HUES48 (cell line): ENCODE results near the gene FZD10.

ENCODE experiments used
- H3K27ac ChIP-seq: one replicate; pipeline ENCODE4 v1.7.0; 2013; ENCODE audit warnings: low read depth, low read length, inconsistent platforms
- H3K27me3 ChIP-seq: 2 replicates; pipeline ENCODE4 v1.6.1; 2013; ENCODE audit warnings: mild to moderate bottlenecking, low read length; ENCODE audit not compliant: control insufficient read depth, insufficient read depth
- H3K36me3 ChIP-seq: 2 replicates; pipeline ENCODE4 v1.6.1; 2013; ENCODE audit warnings: low read length; ENCODE audit not compliant: control insufficient read depth, insufficient read depth
- H3K4me1 ChIP-seq: 2 replicates; pipeline ENCODE4 v1.6.1; 2013; ENCODE audit warnings: mild to moderate bottlenecking, low read length; ENCODE audit not compliant: control insufficient read depth, insufficient read depth
- H3K4me3 ChIP-seq: 2 replicates; pipeline ENCODE4 v1.5.1; 2013; ENCODE audit warnings: mild to moderate bottlenecking, low read depth, low read length
- H3K9ac ChIP-seq: 2 replicates; pipeline ENCODE4 v1.6.1; 2013; ENCODE audit warnings: mild to moderate bottlenecking, low read depth, low read length, moderate library complexity
- H3K9me3 ChIP-seq: 2 replicates; pipeline ENCODE4 v1.6.1; 2013; ENCODE audit warnings: low read length; ENCODE audit not compliant: control insufficient read depth, insufficient read depth

Gene FZD10

DNA sequence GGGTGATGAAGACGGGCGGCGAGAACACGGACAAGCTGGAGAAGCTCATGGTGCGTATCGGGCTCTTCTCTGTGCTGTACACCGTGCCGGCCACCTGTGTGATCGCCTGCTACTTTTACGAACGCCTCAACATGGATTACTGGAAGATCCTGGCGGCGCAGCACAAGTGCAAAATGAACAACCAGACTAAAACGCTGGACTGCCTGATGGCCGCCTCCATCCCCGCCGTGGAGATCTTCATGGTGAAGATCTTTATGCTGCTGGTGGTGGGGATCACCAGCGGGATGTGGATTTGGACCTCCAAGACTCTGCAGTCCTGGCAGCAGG lies 1.9 kb downstream of the FZD10 start:
- Histone ChIP-seq H3K27ac (no peak overlapping the region), H3K9me3 (no peaks in the 10 kb centered on the region), H3K27me3 (peaks cover 93% of the 10 kb centered on the region), H3K4me1 (peaks cover 45% of the 10 kb centered on the region), H3K9ac (no peak overlapping the region), H3K36me3 (no peaks in the 10 kb centered on the region), H3K4me3 (0 out of 2 replicates have a peak overlapping the region, but pooled peaks have one; percentile 1)

DNA sequence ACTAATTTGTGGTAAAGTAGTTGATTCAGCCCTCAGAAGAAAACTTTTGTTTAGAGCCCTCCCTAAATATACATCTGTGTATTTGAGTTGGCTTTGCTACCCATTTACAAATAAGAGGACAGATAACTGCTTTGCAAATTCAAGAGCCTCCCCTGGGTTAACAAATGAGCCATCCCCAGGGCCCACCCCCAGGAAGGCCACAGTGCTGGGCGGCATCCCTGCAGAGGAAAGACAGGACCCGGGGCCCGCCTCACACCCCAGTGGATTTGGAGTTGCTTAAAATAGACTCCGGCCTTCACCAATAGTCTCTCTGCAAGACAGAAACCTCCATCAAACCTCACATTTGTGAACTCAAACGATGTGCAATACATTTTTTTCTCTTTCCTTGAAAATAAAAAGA lies 2.7 kb downstream of the FZD10 start:
- Histone ChIP-seq H3K27me3 (peaks cover 93% of the 10 kb centered on the region), H3K4me1 (peaks cover 38% of the 10 kb centered on the region), H3K9me3 (no peaks in the 10 kb centered on the region), H3K4me3 (no peak overlapping the region), H3K27ac (no peak overlapping the region), H3K9ac (no peak overlapping the region), H3K36me3 (no peaks in the 10 kb centered on the region)

DNA sequence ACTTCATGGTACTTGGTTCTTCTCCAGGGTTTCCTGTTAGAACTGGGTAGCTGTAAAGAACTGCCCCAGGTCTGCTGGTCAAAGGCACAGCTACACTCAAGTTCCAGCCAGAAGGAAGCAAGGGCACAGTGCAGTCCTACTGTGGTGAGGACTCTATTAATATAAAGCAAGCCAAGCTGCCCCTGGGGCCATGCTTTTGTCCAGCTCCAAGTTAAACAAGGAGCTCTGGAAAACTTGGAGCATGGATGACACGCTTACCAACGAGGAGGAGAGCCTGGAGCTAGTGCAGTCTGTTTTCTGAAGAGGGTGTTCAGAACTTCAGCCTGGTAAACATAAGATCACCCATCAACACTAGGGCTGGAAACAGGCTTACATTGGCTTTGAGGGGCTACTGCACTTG lies 4.0 kb downstream of the FZD10 start:
- Histone ChIP-seq H3K4me3 (no peak overlapping the region), H3K27ac (no peak overlapping the region), H3K9ac (no peak overlapping the region), H3K36me3 (no peaks in the 10 kb centered on the region), H3K27me3 (peaks cover 93% of the 10 kb centered on the region), H3K4me1 (peaks cover 38% of the 10 kb centered on the region), H3K9me3 (no peaks in the 10 kb centered on the region)

DNA sequence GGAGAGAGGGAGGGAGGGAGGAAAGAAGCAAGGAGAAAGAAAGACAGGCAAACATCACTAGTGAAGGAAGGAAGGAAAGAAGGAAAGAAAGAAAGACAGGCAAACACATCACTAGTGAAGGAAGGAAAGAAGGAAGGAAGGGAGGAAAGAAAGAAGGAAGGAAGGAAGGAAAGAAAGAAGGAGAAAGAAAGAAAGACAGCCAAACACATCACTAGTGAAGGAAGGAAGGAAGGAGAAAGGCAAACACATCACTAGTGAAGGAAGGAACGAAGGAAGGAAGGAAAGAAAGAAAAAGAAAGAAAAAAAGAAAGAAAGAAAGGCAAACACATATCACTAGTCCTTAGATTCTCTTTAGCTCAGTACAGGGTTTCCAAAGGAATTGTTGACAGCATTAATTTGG lies 5.3 kb downstream of the FZD10 start:
- peaks cover 100% of the 10 kb centered on the region for H3K27me3 ChIP-seq
- H3K4me3 ChIP-seq: no peak overlapping the region
- no peaks in the 10 kb centered on the region for H3K9me3 ChIP-seq
- peaks cover 38% of the 10 kb centered on the region for H3K4me1 ChIP-seq
- H3K27ac ChIP-seq: no peak overlapping the region
- H3K36me3 ChIP-seq: no peaks in the 10 kb centered on the region
- H3K9ac ChIP-seq: no peak overlapping the region

DNA sequence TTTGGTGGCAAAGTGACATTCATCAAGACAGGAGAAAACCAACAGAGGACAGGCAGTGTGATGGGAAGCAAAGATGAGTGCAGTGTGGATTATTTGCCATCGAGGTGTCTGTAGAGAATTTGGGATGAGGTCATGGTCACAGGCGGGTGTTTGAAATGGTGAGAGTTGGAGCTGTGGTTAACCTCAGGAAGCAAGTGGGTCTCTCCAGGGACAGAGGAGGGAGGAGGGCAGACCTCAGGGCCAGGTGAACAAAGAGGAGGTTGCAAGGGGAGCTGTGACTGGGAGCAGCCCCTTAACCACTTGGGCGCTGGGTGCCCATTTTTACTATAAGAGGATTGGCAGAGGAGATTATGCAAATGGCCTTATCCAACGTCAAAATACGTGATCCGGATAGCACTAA lies 7.0 kb downstream of the FZD10 start:
- H3K4me3 ChIP-seq: no peak overlapping the region
- H3K36me3 ChIP-seq: no peaks in the 10 kb centered on the region
- no peaks in the 10 kb centered on the region for H3K9me3 ChIP-seq
- H3K4me1 ChIP-seq: peaks cover 23% of the 10 kb centered on the region
- H3K27me3 ChIP-seq: peaks cover 99% of the 10 kb centered on the region
- H3K27ac ChIP-seq: no peak overlapping the region
- no peak overlapping the region for H3K9ac ChIP-seq

DNA sequence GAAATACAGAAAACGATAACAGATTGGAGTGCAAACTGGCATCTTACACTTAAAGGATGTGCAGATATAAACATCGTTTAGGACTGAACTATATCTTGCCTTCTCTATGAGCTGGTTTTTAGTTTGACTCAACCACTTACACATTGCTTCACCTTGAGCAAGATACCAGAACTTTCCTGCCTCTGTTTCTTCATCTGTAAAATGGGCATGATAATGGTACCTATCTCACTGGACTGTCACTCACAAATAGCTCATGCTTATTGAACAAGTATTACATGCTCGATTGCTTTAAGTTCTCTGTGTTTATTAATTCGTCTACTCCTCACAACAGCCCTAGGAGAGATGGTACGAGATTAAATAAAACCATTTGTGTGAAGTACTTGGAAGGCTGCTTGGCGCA lies 7.7 kb downstream of the FZD10 start:
- H3K36me3 ChIP-seq: no peaks in the 10 kb centered on the region
- H3K27me3 ChIP-seq: peaks cover 95% of the 10 kb centered on the region

DNA sequence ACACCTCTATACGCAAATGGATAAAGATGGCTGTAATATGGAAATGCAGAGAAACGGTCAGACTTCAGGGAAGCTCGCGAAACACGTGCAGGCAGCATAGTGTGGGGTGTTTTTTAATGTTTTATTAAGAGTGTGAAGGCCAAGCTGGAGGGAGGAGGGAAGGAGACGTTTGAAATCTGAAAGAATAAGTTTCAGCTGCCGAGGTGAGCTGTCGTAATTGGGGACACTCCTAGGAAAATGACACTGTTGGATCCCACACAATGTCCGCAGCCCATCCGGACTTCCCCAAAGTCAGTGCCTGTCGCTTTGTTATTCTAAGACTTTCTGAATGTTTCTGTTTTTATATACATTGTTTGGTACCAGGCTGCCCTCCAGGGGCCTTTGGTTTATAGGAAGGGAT lies 8.3 kb downstream of the FZD10 start:
- no peak overlapping the region for H3K4me3 ChIP-seq
- H3K4me1 ChIP-seq: peaks cover 10% of the 10 kb centered on the region
- no peaks in the 10 kb centered on the region for H3K36me3 ChIP-seq
- peaks cover 91% of the 10 kb centered on the region for H3K27me3 ChIP-seq
- no peaks in the 10 kb centered on the region for H3K9me3 ChIP-seq
- no peak overlapping the region for H3K27ac ChIP-seq
- H3K9ac ChIP-seq: no peak overlapping the region

More for the DNA sequence above, 7.7 kb downstream of the FZD10 start:
- Histone ChIP-seq H3K4me3 (no peak overlapping the region), H3K27ac (no peak overlapping the region), H3K9me3 (no peaks in the 10 kb centered on the region), H3K4me1 (peaks cover 16% of the 10 kb centered on the region), H3K9ac (no peak overlapping the region)

DNA sequence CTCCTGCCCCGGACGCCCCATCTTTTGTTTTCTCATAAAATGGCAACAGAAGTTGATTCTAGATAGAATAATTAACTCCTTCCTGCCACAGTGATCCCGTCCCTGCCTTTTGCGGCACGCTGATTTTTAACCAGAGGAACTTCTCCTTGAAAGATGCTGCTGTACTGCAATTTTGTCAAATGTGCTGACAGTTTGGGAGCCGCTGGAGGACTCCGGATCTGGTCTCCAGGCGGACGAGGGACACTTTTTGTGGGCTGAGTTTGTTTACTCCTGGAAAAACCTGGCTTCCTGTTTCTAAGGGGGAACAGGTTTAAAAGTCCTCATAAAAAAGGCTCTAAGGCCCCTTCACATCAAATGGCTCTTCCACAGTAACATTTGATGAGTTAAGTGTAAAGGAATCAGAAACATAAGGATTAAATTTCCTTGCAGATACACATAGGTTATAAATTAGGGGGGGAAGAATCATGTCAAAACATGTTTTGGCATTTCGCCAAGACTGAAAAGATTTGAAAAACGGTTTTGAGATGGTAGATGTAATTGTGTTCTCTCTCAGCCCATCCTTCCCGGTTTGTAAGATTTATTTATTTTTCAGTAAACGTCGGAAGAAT lies 15.5 kb downstream of the FZD10 start:
- Histone ChIP-seq H3K4me1 (no peaks in the 10 kb centered on the region), H3K9me3 (no peaks in the 10 kb centered on the region), H3K27ac (no peak overlapping the region), H3K9ac (no peak overlapping the region), H3K27me3 (peaks cover 46% of the 10 kb centered on the region), H3K36me3 (no peaks in the 10 kb centered on the region), H3K4me3 (no peak overlapping the region)

DNA sequence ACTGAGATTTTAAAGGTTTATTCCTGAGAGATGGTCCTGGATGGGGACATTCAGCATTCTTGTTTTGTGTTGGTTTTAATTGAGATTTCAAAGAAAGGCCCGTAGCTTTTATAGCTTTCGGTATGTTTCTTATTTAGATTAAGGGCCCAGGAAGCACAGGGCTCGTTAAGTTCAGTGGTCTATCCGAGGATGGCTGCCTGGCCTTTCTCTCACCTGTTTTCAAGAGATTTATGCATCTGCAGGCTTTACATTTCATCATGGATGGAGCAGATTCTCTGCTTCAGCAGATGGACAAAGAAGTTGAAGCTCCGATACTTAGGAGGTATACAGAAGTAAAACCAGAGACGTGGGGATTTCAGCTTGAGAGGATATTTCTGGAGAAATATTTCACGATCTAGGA lies 16.0 kb downstream of the FZD10 start:
- H3K9ac ChIP-seq: no peak overlapping the region
- no peaks in the 10 kb centered on the region for H3K36me3 ChIP-seq
- H3K27ac ChIP-seq: no peak overlapping the region
- H3K27me3 ChIP-seq: peaks cover 43% of the 10 kb centered on the region
- no peaks in the 10 kb centered on the region for H3K9me3 ChIP-seq
- H3K4me1 ChIP-seq: no peaks in the 10 kb centered on the region
- H3K4me3 ChIP-seq: no peak overlapping the region

DNA sequence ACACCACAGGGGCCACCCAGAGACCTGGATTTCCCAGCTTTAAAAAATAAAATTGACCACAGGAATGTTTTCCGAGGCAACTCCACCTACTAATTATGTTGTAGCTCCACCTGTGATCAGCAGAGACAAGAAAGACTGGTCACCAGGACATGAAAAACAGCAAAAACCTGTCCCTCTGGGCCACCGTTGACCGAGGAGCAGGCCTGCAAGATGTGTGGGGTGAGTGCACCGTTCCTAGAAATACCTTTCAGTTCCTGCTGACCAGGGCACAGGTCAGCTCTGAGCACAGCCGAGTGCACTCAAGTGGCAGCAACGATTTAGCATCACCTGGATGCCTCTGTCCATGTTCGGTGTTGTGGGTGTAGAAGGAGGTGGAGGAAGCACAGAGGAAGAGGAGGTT lies 16.9 kb downstream of the FZD10 start:
- Histone ChIP-seq H3K36me3 (no peaks in the 10 kb centered on the region), H3K27ac (no peak overlapping the region), H3K9ac (no peak overlapping the region), H3K4me3 (no peak overlapping the region), H3K4me1 (no peaks in the 10 kb centered on the region), H3K9me3 (no peaks in the 10 kb centered on the region), H3K27me3 (peaks cover 43% of the 10 kb centered on the region)

DNA sequence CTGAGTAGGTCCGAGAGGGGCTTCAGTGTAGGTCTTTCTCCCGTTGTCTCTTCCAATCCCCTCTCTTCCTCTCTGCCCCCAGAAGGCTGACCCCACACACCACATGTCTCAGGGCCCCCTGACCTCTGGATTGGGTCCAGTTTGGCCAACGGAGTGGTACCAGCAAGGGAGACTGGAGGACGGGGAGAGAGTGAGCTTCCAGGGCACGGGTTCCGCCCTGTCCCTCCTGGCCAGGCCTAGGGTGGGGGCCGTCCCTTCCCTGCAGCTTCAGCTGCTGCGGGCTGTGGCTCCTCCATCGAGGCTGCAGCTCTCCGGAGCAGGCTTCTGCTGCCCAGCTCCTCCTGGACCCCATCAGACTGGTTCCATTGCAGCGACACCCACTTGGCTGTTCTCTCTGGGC lies 17.4 kb downstream of the FZD10 start:
- Histone ChIP-seq H3K27ac (no peak overlapping the region), H3K4me1 (no peaks in the 10 kb centered on the region), H3K27me3 (peaks cover 45% of the 10 kb centered on the region), H3K9ac (no peak overlapping the region), H3K36me3 (no peaks in the 10 kb centered on the region), H3K4me3 (no peak overlapping the region), H3K9me3 (no peaks in the 10 kb centered on the region)

DNA sequence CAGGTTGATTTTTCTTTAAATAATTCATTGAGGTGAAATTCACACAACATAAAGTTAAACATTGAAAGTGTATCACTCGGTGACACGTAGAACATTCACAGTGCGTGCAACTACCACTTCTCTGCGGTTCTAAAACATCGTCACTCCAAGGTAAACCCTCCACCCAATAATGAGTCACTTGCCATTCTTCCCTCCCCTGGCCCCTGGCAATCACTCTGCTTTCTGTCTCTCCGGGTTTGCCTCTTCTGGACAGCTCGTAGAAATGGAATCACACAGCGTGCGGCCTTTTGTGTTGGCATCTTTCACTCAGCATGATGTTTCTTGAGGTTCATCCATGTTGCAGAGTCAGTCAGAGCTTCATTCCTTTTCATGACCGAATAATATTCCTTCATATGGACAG lies 18.9 kb downstream of the FZD10 start:
- Histone ChIP-seq H3K4me1 (no peaks in the 10 kb centered on the region), H3K27ac (no peak overlapping the region), H3K4me3 (no peak overlapping the region), H3K9ac (no peak overlapping the region), H3K27me3 (peaks cover 50% of the 10 kb centered on the region), H3K36me3 (no peaks in the 10 kb centered on the region), H3K9me3 (no peaks in the 10 kb centered on the region)
